HG02642 (cell line): ENCODE measurements around the gene TCF4.

Experiments
- ATAC-seq: cut with Tn5 transposase; IDR thresholded peaks from one replicate; pipeline ENCODE4 v1.9.1; 2021; ENCODE audit warnings: mild to moderate bottlenecking; ENCODE audit not compliant: unreplicated experiment, poor library complexity

TCF4 gene

DNA sequence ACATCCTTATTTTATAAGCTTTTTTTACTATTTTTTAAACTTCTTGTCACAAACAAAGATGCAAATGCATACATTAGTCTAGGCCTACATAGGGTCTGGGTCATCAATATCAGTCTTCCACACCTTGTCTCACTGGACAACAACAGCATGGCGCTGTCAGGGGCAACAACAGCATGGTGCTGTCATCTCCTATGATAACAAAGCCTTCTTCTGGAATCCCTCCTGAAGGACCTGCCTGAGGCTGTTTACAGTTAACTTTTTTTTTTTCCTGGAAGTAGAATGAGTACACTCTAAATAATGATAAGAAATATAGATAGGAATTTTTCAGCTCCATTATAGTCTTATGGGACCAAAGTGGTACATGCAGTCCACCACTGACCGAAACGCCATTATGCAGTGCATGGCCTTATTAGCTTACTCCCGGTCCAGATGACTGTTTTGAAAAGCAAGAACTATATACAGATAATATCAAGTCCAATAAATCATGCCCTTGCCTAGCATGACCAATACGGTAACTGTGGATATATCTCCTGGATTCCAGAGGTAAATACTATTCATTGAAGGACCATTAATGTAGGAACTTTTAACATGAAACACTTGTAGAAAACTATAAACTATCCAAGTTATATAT lies 38.4 kb downstream of the TCF4 start:
- no peak for ATAC-seq

DNA sequence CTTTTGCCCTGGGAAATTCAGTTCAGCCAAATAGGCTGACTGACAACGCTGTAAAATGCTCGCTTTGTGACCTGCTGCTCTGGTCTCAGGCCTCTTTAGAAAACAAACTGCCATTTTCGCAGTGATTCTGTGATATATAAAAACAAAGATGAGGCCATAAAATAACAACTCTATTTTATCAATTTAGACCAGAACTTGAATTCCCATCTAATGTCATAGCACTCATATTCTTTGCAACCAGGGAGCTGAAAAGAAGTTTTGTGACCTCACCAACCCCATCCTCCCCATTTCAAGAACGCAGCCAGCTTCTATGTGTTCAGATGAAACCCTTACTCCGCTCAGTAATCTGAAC lies 40.3 kb downstream of the TCF4 start:
- ATAC-seq: no peak

DNA sequence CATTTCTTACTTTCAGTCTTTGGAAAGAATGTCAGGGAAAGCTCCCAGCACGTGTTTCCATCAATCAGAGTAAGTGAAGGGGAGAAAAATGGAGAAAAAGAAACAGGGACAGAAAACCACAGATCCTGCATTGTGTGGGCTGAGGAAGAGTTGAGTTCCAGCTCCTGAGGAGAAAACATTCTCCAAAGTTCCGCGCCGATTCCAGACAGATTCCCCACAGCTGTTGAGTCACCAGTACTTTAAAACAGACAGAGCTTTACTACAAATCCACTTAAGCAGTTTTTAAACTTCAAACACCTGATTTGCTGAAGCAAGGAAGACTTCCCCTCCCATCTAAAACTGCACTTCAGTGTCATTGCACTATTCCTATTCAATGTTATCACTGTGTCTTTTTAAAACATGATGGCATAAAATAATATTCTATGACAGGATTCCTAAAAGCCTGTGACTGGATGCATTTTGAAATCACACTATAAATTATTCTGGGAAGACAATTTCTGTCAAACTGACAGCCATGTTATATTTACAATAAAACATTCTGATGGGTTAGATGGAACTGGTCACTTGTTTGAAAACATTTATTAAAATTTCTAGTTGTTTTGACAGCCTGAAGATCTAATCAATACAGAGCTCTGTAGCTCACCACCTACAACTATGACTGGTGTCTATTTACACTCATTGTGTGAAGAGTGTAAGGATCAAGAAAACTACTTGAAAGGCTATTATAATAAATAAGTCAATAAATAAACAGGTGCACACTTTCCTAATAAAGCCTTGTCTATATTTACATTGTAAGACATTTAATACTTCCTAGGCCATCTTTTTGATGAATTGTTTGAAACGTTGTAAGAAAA lies 40.9 kb downstream of the TCF4 start:
- ATAC-seq: no peak

DNA sequence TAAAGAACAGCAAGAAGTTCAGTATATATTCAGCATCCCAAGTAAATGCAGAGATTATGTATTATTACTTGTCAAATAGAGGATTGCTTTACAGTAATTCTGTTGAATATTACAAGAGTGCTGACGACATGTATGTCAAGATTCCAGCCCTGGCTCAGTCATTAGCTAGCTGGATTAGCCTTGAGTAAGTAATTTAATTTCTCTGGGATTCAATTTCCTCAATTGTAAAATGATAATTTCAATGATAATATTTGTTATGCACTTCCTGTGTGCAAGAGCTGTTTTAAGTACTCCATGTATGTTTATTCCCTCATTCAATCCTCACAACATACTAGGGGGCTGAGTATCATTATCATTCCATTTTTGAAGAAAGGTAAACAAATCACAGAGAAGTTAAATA lies 44.0 kb downstream of the TCF4 start:
- ATAC-seq: no peak

DNA sequence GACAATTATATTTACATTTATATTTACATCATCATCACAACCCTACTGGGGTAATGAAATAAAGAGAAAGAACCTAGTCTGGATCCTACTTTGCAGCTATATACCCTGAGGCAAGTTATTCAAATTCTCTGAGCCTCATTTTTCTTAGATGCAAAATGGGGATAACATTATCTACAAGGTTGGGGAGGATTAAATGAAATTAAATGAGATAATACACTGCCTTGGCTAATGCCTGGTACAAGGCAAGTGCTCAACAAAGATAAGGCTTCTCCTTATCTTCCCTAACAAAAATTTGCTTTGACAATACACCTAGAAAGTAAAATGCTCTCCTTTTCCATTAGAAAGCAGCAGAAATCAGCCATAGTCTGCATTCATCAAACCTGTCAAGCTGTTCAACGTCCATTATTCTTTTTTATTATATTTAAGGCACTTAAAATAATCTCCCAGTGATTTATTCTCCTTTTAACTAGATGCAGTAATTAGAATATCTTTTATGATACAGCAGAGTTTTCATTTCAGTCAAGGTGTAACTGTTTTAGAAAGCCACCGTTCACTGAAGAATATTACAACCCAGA lies 44.8 kb downstream of the TCF4 start:
- no peak for ATAC-seq

DNA sequence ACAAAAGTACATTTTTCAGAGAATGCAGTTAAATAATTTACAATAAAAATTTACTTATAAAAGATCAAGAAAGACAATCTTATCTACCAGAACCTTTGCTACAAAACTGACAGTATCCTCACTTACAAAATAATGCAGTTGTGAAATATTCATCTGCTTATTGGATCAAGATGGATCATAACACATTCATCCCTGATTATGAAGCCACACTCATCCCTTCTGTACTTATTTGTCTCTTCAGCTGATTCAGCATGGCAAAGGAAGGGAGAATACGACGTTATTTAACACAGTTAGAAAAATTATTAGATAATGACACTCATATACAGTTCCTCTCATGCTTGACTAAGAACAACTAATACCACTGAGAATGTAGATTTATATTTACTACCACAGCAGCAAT lies 46.4 kb downstream of the TCF4 start:
- ATAC-seq: no peak

DNA sequence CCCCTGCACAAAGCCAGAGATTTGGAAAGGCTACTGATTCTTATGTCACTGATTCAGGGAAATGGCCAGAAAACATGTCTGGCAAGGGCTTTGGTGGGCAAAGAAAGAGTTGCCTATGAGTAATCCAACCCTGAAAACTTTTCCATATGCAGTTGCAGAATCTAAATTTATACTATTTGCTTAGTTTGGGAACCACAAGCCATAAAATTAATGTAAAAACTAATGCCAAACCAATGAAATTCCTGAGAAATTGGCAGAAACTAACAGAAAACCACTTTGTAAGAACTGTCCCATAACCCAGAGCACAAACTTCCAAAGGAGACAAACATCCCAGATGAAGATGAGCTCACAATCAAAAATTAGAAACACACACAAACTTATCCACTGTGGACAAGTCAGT lies 48.8 kb downstream of the TCF4 start:
- ATAC-seq: no peak

DNA sequence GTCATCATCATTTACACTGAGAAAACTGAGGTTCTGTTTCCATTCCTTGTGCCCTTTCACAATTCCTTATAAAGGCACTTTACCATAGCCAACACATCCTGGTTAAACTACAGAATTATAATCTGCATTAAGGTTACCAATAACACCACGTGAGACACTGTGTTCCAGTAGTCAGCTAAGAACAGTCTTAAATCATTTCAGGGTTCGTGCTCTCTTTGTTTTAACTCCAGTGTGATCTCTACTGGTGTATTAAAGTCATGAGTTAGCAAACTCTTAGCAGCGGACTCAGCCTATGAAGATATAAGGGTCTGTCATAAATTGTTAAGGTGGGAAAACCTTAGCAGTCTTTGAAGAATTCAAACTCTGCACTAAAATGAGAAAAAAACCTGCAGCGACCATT lies 53.0 kb downstream of the TCF4 start:
- ATAC-seq: no peak

DNA sequence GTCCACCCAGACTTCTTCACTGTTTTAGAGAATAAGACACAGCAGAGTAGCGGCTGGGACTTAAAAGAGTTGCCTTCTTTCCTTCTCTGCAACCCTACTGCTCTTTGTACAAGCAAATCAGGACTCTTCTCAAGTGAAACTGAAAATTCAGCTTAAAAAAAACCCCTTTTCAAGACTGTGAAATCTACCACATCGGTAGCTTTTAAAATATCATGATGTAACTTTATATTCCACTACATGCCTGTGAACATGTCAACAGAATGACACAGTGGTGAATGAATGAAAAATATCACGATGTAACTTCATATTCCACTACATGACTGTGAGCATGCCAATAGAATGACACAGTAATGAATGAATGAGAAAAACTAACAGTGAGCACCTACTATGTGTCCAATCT lies 53.4 kb downstream of the TCF4 start:
- ATAC-seq: no peak

DNA sequence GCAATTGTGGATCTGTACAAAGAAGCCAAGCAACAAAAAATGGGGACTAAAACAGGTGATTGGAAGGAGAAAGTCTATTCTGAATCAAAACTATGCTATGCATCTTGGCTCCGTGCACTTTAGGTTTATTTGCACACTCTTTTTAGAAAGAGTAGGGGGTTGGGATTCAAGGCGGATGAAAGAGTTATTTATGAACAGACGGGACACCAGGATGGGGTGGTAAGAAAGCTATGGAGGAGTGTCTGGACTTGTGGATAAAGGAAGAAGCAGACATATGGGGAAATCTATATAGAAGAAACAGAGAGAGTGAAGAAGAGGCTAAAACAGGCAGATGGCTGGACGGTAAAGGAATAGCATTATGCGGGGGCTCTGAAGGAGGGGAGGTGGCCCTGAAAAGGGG lies 57.8 kb downstream of the TCF4 start:
- ATAC-seq: no peak

DNA sequence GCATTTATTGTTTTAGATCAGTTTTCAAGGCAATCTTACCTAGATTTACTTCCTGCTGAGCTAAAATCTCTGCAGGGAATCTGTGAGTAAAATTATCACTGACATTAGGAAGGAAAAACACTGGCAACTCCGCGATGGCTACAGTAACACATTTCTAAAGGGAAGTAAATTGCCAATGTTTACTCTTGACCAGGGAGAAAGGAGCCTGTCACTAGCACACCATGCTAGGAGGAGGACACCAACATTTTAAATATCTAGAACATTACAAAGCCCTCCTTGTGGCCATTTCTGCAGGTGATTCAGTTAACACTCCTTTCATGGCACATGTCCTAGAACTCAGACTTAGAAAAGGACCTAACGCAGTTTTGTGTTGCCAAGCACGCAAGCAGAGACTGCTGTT lies 58.4 kb downstream of the TCF4 start:
- no peak for ATAC-seq

DNA sequence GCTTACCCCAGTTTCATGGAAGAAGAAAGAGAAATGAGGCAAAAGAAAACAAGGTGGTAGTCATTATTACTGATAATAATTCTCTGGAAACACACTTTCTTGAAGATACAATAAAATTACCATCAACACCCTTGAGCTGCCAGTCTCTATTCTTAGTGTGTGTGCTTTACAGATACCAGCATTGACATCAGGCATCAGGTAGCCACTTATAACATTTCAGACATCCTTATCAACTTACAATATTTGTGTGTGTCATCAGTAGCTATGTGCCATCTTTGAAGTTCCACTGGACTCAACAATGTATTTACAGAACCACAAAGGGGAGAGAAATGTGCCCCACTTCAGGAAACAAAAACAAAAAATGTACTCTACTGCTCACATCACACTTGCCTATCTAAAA lies 62.1 kb downstream of the TCF4 start:
- no peak for ATAC-seq

DNA sequence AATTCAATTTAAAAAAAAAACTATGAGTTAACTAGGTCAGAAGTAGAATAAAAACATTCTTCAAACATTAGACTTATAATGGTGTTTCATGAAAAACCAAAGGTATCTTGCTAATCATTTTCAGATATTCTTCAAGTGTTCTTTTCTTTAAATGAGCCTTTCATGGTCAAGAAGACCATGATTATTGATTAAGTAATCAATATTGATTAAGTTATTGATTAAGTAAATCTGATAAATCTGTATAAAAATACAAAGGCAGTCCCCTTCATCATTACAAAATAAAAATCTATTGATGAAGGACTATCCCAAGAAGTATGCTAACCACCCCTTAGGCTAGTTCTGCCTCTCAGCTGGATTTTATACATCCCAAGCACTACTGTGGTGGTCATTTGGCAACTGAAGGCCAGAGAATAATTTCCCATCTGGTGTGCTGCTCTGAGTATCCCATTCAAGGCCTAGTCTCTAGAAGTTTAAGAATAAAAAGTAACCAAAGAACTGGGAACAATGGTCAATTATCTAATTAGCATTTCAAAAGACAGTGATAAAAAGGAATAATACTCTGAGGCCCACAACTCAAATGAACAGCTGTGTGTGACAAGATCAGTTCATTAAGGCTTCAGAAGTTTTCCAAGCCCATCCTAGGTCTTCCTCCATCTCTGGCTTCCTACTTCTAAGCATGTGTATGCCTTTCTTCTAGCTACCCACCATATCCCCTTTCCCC lies 63.5 kb downstream of the TCF4 start:
- ATAC-seq: no peak

DNA sequence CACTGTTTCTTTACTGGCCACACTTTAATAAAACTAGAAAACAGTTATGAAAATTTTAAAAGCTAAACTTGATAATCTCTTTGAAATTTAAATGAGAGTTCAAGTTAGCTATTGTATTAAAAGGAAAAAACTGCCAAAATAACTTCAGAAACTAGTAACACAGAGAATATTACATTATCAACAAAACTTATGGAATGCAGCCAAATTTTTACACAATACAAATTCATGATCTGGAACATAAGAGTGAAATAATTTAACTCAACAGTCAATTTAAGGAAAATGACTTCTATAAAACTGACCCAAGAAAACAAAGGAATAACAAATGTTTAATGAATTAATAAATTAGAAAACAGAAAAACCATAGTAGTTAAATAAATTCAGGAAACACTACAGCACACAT lies 65.0 kb downstream of the TCF4 start:
- ATAC-seq: no peak

DNA sequence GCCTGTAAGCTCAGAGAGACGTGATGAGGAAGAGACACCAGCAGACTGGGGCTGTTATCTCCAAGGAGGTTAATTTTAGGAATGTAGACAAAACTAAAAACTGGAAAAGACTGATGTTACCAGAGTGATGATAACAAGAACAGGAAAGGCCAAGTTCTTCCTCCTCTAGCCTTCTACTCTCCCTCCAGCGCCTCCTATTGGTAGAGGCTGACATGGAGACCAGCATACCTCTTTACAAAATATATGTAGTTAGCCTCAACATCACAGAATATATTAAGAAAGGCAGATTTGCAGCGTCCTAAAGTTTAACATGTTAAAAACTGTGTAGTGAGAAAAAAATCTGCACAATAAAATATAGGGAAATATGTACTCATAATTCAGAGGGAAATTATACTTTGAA lies 66.0 kb downstream of the TCF4 start:
- ATAC-seq: peak; percentile 64

DNA sequence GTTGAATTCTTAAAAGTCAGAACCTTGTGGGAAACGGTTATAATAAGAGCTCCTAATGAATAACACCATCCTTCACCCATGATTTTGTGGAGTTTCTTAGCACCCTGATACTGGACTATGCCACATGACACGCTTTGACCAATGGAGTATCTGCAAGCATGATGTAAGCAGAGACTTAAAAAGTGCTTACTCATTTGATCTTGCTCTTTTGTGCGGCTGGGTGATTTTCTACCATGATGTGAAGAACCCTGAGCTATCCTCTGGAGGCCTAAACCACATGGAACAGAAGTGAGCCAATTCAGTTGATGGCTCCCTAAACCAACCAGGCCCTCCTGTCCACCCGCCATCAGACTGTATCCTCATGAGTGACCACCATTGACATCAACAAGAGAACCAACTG lies 70.9 kb downstream of the TCF4 start:
- ATAC-seq: no peak

DNA sequence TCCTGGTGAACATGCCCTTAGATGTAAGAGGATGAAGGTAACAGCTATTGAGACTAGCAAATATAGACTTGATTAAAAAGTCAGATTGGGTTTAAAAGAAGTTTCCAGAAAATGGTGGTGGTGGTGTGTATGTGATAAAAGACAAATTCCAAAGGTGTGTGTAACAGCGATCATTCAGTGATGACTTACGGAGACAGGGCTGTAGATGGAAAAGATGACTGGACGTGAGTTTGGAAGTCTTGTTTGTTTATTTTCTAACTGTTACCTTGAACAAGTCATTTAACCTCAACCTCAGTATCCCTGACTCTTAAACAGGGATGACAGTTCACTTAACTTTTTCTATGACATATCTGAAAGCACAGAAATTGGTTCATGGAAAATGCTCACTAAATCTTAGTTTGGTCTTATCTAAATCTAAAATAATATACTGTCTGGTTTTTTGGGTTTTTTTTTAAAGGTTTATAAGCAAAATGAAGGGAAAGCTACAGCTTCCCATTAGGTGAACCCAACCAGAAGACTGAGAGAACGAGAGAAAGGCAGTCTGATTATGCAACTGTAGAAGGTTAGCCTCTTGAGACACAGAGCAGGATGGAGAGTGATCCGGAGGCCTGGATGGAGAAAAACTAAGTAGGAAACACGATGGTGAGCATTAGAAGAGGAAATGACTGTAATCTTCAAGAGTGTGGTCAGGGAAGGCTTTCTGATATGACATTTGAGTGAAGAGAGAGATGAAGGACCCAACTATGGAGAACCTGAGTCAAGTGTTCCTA lies 71.9 kb downstream of the TCF4 start:
- ATAC-seq: no peak

DNA sequence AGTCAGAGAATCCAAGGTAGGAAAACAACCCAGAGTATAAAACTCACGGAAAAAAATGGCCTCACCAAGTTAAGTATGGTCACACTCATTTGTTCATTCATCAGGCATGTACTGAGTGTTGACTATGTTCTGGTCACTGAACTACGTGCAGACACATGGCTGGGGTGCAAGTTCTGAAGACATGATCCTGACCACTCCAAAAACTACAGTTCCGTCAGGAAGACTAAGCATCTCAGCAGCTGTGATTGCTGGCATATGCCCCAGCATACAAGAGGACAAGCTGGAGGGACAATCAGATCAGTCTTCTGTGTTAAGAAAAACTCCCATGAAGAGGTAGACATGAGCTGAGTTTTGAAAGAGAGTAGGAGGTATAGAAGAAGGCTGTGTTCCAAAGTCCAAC lies 72.8 kb downstream of the TCF4 start:
- no peak for ATAC-seq

DNA sequence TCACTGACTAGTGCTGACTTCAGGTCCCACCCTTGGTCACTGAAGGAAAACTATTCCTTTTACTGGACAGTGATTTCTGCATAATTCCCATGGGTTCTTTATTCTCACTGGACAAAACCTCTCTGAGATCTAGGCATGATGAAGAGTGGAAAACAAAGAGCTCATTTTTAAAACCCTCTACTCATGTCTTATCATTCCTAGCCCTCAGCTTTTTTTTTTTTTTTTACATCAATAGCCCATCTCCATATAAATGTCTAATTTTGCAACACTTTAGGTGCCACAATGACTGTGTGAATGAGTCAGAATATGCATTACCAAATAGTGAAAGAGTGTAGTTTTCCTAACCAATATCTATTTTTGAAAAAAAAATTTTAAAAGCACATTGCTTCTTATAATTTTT lies 74.8 kb downstream of the TCF4 start:
- ATAC-seq: no peak

DNA sequence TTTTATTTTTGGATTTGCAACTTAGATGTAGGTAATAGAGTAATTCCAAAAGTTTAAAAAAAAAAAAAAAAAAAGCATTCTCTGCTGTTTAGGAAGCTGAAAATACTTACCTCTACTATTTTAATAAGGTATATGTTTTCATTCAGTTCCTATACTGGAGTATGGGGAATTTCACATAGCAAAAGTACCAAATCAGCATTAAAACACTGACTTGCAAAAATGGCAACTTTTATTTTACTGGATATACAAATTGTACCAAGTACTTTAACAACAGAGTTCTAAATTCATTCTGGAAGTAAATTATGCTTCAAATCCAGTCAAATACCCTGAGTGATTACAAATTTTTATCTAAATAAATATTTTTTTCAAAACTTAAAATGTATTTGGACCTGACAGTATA lies 76.7 kb downstream of the TCF4 start:
- no peak for ATAC-seq

DNA sequence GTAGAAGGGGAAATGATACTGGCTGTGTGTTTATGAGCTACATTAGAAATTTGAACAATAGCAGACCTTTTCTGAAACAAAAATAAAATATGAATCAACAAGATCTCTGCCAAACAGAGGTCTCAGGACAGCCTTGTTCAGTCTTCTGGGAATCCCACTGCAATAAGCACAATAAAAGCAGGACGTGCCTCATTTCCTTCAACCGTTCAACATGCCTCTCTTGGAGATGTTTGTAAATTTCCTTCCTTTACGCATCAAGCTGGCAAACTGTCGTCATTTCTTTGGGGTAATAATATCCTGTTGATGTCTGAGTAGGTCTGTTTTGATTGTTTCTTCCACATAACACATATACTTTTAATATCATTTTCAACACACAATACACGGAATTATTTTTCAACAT lies 77.2 kb downstream of the TCF4 start:
- no peak for ATAC-seq
